ENCODE data around the gene BLVRB.
A peak's percentile ranks its signal among the peaks of the same experiment; 100 is the strongest.
"Not testable (repeated sequence)": the region's sequence is repeated elsewhere in the genome, so short reads cannot be mapped to it uniquely, and the experiment has no call there.

BLVRB gene

GRCh38 chr19:40475878-40476644, 10.5 kb upstream of the BLVRB start:
- not testable (repeated sequence) for DNase-seq

- DNase-seq, result no peak
Observed at GRCh38 chr19:40474737-40475136, 9.2 kb upstream of the BLVRB start.

GRCh38 chr19:40472516-40472915, 7.0 kb upstream of the BLVRB start:
- DNase-seq, result no peak

GRCh38 chr19:40471111-40471510, 5.6 kb upstream of the BLVRB start:
- DNase-seq, result no peak

GRCh38 chr19:40469011-40469410, 3.5 kb upstream of the BLVRB start:
- peak; percentile 24 to 37 for DNase-seq

- no peak for DNase-seq
Observed at GRCh38 chr19:40466985-40467734, 1.6 kb upstream of the BLVRB start, which contains the start of gene SPTBN4. Gene SPTBN4, plus strand, starts transcription at chr19:40467001. Its CDS starts 5,621 bp downstream, at chr19:40472622.

- DNase-seq, result no peak
Observed at GRCh38 chr19:40466219-40466984, 857 bp upstream of the BLVRB start.

GRCh38 chr19:40465025-40465556, 454 bp downstream of the BLVRB start:
- peak; percentile 85 to 87 for DNase-seq

GRCh38 chr19:40464059-40465024, 1.2 kb downstream of the BLVRB start:
- DNase-seq, result peak; percentile 39 to 53

GRCh38 chr19:40463587-40464037, 1.9 kb downstream of the BLVRB start:
- not testable (repeated sequence) for DNase-seq

GRCh38 chr19:40461669-40462221, 3.8 kb downstream of the BLVRB start:
- peak; percentile 26 to 27 for DNase-seq

GRCh38 chr19:40460185-40460584, 5.4 kb downstream of the BLVRB start:
- no peak for DNase-seq

- no peak for DNase-seq
Observed at GRCh38 chr19:40458597-40458974, 7.0 kb downstream of the BLVRB start.

GRCh38 chr19:40457953-40458596, 7.5 kb downstream of the BLVRB start:
- no peak for DNase-seq

GRCh38 chr19:40457048-40457447, 8.5 kb downstream of the BLVRB start:
- no peak for DNase-seq

- not testable (repeated sequence) for DNase-seq
Observed at GRCh38 chr19:40453943-40454342, 11.6 kb downstream of the BLVRB start.

GRCh38 chr19:40453151-40453735, 12.3 kb downstream of the BLVRB start:
- DNase-seq, result no peak

GRCh38 chr19:40452016-40452415, 13.5 kb downstream of the BLVRB start:
- DNase-seq, result no peak

- no peak for DNase-seq
Observed at GRCh38 chr19:40450664-40451063, 14.9 kb downstream of the BLVRB start.

GRCh38 chr19:40449506-40449905, 16.0 kb downstream of the BLVRB start:
- DNase-seq, result no peak

Measured in AML-193 (cell line).